Right lobe of liver (tissue), 6 donors: ENCODE measurements around the gene APIP. TPM values are rescaled to one million over a fixed set of nuclear protein-coding genes. Genes with fewer than 3 reads are reported as not detected.
A peak's percentile ranks its signal among the peaks of the same experiment; 100 is the strongest.

Experiments used
- ATAC-seq, 4 donors: fragments of 200-7000 bp; cut with Tn5 transposase; one replicate each; pipeline ENCODE4 v1.9.1; 2020; ENCODE audit warnings: mild to moderate bottlenecking in 4 of 4, moderate library complexity in 4 of 4
- DNase-seq, 3 donors: peaks; one replicate each; pipeline ENCODE4 v3.0.0-alpha.2; 2020
- H3K27ac ChIP-seq, 3 donors: fragments of 200-600 bp; one replicate each; pipeline ENCODE4 v1.8.0; 2022
- H3K27me3 ChIP-seq, 2 donors: fragments of 200-600 bp; one replicate each; pipeline ENCODE4 v1.8.0; 2022
- H3K36me3 ChIP-seq, 4 donors: fragments of 200-600 bp; sonication (generic) in 1 of 4; one replicate each; pipeline versions ENCODE4 v1.5.1 to v1.8.0; 2017 to 2022; ENCODE audit warnings: control low read depth in 1 of 4
- H3K4me1 ChIP-seq, 4 donors: fragments of 200-600 bp; sonication (generic) in 1 of 4; one replicate each; pipeline versions ENCODE4 v1.5.1 to v1.8.0; 2017 to 2022; ENCODE audit warnings: control low read depth in 1 of 4
- H3K4me3 ChIP-seq, 3 donors: fragments of 200-600 bp; one replicate each; pipeline ENCODE4 v1.8.0; 2022
- H3K9me3 ChIP-seq, 4 donors: fragments of 200-600 bp; sonication (generic) in 1 of 4; one replicate each; pipeline versions ENCODE4 v1.5.1 to v1.8.0; 2017 to 2022; ENCODE audit warnings: control low read depth in 1 of 4
- POLR2A ChIP-seq: fragments of 450-650 bp; IDR thresholded peaks from one replicate; pipeline ENCODE4 v1.6.1; 2017; ENCODE audit warnings: antibody characterized with exemption, mild to moderate bottlenecking
- WGBS: methylation state at CpG from one replicate; pipeline ENCODE4 v1.1.6; 2018; ENCODE audit warnings: low coverage, low lambda C conversion rate; ENCODE audit not compliant: insufficient coverage; ENCODE audit errors: missing lambda C conversion rate; 5-methylcytosine and 5-hydroxymethylcytosine counted together
- intact Hi-C, 2 donors: fragments of 100-400 bp; cut with DNase I; formaldehyde crosslinking; loops; one replicate each; pipeline versions ENCODE4 v1.11.2 to v1.14.1; 2022
- total RNA-seq, 6 experiments: library from RNA; depleted of rRNA in 2 of 6; stranded (reverse); fragments of >200 nt in 2 of 6; fragmentation: NEBNext Ultra II Directional in 3 of 6; extraction: Animal tissue kit (Norgen Biotek cat#: 25700) in 3 of 6; gene quantifications; one replicate each; pipeline versions ENCODE4 v1.1.0 to v1.2.4, GENCODE V29; 2016 to 2023
- TF ChIP-seq, protein P1 (sequence below), 4 donors: fragments of 200-600 bp in 3 of 4; fragments of 450-650 bp in 1 of 4; IDR thresholded peaks; one replicate each; pipeline versions ENCODE4 v1.5.1 to v1.8.0; 2016 to 2022; ENCODE audit warnings: antibody characterized with exemption in 4 of 4, mild to moderate bottlenecking in 2 of 4
- donor health status: DM: no; HTN: yes; CAD: no.
- donor health status: DM: no; HTN: no; CAD: no.
- donor health status: DM: no; HTN: no; CAD: no.
- donor health status: DM: no; HTN: yes; CAD: no.
- donor health status: DM: no; HTN: yes; CAD: no.

APIP gene
- total RNA-seq, 6 experiments from 2014 or later: 9.4 to 19.7 (median 14.5) TPM

DNA sequence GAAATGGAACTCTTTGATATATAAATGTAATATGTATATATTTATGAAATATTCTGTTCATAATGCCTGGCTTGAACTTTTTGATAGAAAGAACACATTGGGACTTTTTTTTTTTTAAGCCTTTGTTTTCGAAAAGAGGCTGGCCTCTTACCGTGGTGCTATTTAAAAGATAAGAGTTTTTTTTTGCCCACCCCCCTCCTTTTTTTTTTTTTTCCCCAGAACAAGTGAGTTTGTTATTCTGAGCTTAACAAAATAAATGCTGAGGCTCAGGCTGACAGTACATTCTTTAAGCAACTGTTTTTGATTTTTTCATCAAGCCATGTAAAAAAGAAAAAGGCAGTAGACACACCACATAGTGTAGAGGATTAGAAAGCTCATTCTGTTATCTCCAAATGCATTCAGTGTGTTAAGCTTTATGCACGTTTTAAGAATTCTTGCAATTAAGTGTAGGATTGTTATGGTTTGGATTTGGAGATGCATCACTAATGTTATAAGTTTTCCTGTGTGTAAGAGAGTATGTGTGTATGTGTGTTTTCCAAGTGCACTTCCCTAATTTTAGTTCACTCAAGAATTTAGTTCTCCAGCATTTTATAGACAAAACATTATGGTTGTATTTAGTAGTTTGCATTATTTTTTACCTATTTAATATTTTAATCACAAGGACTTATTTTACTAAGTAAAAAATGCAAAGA is 12.2 kb upstream of the APIP start:
- peaks cover 0 to 9% (median 0%) of the 10 kb centered on the region in 4 donors for H3K36me3 ChIP-seq
- H3K27ac ChIP-seq: no peak overlapping the region
- WGBS: 80% methylated on average over 3 of the region's 3 CpGs
- no peak overlapping the region for H3K4me3 ChIP-seq
- no peaks in the 10 kb centered on the region for H3K9me3 ChIP-seq
- ATAC-seq (no peak), DNase-seq (no peak)
- peaks cover 0 to 52% (median 8%) of the 10 kb centered on the region in 4 donors for H3K4me1 ChIP-seq
- intact Hi-C loops: loop anchor here in 1 of 2 donors (10.0 kb wide), 1 partner anchor 316 kb away; no protein-coding TSS in a partner anchor
- TF ChIP-seq POLR2A: no peak
- TF ChIP-seq, protein P1, sequence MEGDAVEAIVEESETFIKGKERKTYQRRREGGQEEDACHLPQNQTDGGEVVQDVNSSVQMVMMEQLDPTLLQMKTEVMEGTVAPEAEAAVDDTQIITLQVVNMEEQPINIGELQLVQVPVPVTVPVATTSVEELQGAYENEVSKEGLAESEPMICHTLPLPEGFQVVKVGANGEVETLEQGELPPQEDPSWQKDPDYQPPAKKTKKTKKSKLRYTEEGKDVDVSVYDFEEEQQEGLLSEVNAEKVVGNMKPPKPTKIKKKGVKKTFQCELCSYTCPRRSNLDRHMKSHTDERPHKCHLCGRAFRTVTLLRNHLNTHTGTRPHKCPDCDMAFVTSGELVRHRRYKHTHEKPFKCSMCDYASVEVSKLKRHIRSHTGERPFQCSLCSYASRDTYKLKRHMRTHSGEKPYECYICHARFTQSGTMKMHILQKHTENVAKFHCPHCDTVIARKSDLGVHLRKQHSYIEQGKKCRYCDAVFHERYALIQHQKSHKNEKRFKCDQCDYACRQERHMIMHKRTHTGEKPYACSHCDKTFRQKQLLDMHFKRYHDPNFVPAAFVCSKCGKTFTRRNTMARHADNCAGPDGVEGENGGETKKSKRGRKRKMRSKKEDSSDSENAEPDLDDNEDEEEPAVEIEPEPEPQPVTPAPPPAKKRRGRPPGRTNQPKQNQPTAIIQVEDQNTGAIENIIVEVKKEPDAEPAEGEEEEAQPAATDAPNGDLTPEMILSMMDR (IDR thresholded peaks at IDR 0.05): no peak
- H3K27me3 ChIP-seq: no peaks in the 10 kb centered on the region

DNA sequence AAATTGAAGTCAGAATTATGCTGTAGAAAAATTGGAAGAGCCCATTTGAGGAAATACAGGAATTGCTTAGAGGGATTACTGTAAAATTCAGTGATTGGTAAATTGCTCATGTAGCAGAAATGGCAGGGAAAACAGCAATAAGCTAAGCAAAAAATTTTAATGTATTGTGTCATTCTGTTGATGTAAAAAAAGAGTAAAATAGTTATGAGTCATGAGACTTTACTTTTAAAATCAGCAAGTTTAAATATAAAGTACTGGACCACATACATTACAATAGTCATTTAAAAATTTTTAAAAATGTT is 10.6 kb upstream of the APIP start:
- ATAC-seq (no peak), DNase-seq (no peak)
- H3K27me3 ChIP-seq: no peaks in the 10 kb centered on the region
- no peaks in the 10 kb centered on the region for H3K36me3 ChIP-seq
- H3K4me1 ChIP-seq: peaks cover 0 to 52% (median 8%) of the 10 kb centered on the region in 4 donors
- H3K4me3 ChIP-seq: no peak overlapping the region
- TF ChIP-seq, protein P1 (IDR thresholded peaks at IDR 0.05): no peak
- no peak for TF ChIP-seq POLR2A
- intact Hi-C loops: loop anchor here in 1 of 2 donors (10.0 kb wide), 1 partner anchor 318 kb away; no protein-coding TSS in a partner anchor
- H3K9me3 ChIP-seq: no peaks in the 10 kb centered on the region
- no peak overlapping the region for H3K27ac ChIP-seq

DNA sequence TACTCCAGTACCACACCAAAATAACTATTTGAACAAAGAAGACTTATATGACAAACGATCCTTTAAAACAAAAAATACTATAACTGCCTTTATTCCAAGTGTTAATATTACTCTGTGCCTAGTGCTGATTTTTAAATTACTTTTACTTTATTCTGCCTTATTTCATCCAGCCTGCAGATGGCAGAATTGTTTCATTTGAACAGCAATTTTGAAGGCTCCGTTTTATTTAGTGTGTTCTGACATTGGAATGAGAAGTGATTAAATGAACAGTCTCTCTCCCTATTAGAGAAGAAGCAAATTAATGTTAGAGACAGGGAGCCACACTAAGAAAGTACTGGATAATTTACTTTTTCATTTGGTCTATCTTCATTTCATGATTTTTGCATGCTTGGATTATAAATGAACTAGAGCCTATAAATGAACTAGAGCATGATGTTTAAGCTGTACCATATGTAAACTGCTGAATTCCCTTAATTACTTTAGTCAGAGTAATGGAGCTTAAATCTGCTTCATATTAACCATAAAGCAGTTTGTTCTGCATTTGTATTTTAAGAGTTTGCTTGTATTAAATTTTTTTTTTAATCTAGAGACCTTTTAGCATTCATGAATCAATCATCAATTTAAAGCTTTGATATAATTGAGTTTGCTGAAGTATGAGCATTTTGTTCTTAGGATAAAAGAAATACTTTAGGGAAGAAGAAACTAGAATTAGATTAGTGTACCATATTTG is 10.1 kb upstream of the APIP start:
- no peak overlapping the region for H3K27ac ChIP-seq
- no peaks in the 10 kb centered on the region for H3K27me3 ChIP-seq
- TF ChIP-seq, protein P1 (IDR thresholded peaks at IDR 0.05): peak; percentile 62 to 83 (median 74)
- no peak for TF ChIP-seq POLR2A
- no peaks in the 10 kb centered on the region for H3K9me3 ChIP-seq
- 4% methylated on average over 2 of the region's 2 CpGs for WGBS
- no peaks in the 10 kb centered on the region for H3K36me3 ChIP-seq
- ATAC-seq (peak; percentile 66 to 80 (median 76)), DNase-seq (no peak)
- H3K4me1 ChIP-seq: peaks cover 0 to 52% (median 8%) of the 10 kb centered on the region in 4 donors
- intact Hi-C loops: loop anchor here in 1 of 2 donors (10.0 kb wide), 1 partner anchor 319 kb away; no protein-coding TSS in a partner anchor
- H3K4me3 ChIP-seq: no peak overlapping the region

DNA sequence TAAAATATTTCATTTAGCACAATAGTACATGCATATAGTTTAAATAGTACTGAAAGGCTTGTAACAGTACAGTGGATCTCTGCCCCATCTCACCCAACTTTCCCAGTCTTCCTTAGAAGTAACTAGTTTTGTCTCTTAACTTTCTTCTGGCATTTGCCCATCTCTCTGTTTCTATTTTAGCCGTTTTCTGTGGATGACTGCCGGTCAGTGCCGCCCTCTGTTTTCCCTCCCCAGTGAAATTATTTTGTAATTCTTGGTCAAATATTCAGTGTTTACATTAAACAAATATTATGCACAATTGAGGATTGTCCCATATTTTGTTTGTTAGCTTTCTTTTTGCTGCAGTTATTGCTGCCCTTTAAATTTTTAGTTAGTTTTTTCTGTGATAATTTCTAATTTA is 8.5 kb upstream of the APIP start:
- intact Hi-C loops: loop anchor here in 1 of 2 donors (10.0 kb wide), 1 partner anchor 320 kb away; no protein-coding TSS in a partner anchor
- peak in 3 of 4 donors; percentile 22 to 52 (median 46) for ATAC-seq
- H3K27ac ChIP-seq: peak overlapping the region in 2 of 3 donors; percentile 6 to 18

More for the DNA sequence above, 8.5 kb upstream of the APIP start:
- H3K36me3 ChIP-seq: no peaks in the 10 kb centered on the region
- H3K4me1 ChIP-seq: peaks cover 0 to 44% (median 8%) of the 10 kb centered on the region in 4 donors
- no peak overlapping the region for H3K4me3 ChIP-seq
- WGBS: 32% methylated on average over 3 of the region's 3 CpGs
- DNase-seq: no peak
- H3K9me3 ChIP-seq: no peaks in the 10 kb centered on the region
- H3K27me3 ChIP-seq: no peaks in the 10 kb centered on the region
- no peak for TF ChIP-seq POLR2A
- TF ChIP-seq, protein P1 (IDR thresholded peaks at IDR 0.05): no peak
